ENCODE data around the gene GRB10.
"Not testable (repeated sequence)": the region's sequence is repeated elsewhere in the genome, so short reads cannot be mapped to it uniquely, and the experiment has no call there.

The GRB10 gene

GRCh38 chr7:50778189-50778588 is 4.5 kb downstream of the GRB10 start:
- Histone ChIP-seq H3K36me3 (ENCODE audit: insufficient read depth) (no peaks in the 10 kb centered on the region), H3K4me2 (no peak overlapping the region), H3K27ac (no peak overlapping the region), H4K20me1 (ENCODE audit: insufficient read depth) (no peaks in the 10 kb centered on the region), H3K79me2 (ENCODE audit: insufficient read depth, low read depth) (no peaks in the 10 kb centered on the region; the same call in 1 of the 2 replicates), H3K9ac (no peak overlapping the region), H3K27me3 (ENCODE audit: insufficient read depth, low read depth) (no peaks in the 10 kb centered on the region), H3K4me1 (ENCODE audit: low read depth, poor library complexity, severe bottlenecking) (no peaks in the 10 kb centered on the region), H3K4me3 (IDR thresholded peaks at IDR 0.05; ENCODE audit: insufficient read depth, low read depth, low read length) (no peak overlapping the region), H2AFZ (ENCODE audit: low read depth) (no peak overlapping the region)
- TF ChIP-seq CTCF (conservative IDR thresholded peaks at IDR 0.05; ENCODE audit: low read depth, low read length), result no peak

- Histone ChIP-seq H3K36me3 (ENCODE audit: insufficient read depth) (no peaks in the 10 kb centered on the region), H3K9ac (no peak overlapping the region), H2AFZ (ENCODE audit: low read depth) (no peak overlapping the region), H3K4me2 (no peak overlapping the region), H3K27me3 (ENCODE audit: insufficient read depth, low read depth) (no peaks in the 10 kb centered on the region), H4K20me1 (ENCODE audit: insufficient read depth) (no peaks in the 10 kb centered on the region), H3K4me3 (IDR thresholded peaks at IDR 0.05; ENCODE audit: insufficient read depth, low read depth, low read length) (no peak overlapping the region), H3K79me2 (ENCODE audit: insufficient read depth, low read depth) (no peaks in the 10 kb centered on the region; the same call in 1 of the 2 replicates), H3K27ac (no peak overlapping the region), H3K4me1 (ENCODE audit: low read depth, poor library complexity, severe bottlenecking) (no peaks in the 10 kb centered on the region)
- TF ChIP-seq CTCF (conservative IDR thresholded peaks at IDR 0.05; ENCODE audit: low read depth, low read length), result no peak
Observed at GRCh38 chr7:50775836-50776235, 6.9 kb downstream of the GRB10 start.

GRCh38 chr7:50775231-50775630 is 7.5 kb downstream of the GRB10 start:
- no peaks in the 10 kb centered on the region; the same call in 1 of the 2 replicates for H3K79me2 ChIP-seq (ENCODE audit: insufficient read depth, low read depth)
- no peak for TF ChIP-seq CTCF (conservative IDR thresholded peaks at IDR 0.05; ENCODE audit: low read depth, low read length)

GRCh38 chr7:50774319-50774718 is 8.4 kb downstream of the GRB10 start:
- H3K9ac ChIP-seq, result no peak overlapping the region
- H3K4me1 ChIP-seq (ENCODE audit: low read depth, poor library complexity, severe bottlenecking), result no peaks in the 10 kb centered on the region
- H3K27ac ChIP-seq, result no peak overlapping the region
- no peak overlapping the region for H2AFZ ChIP-seq (ENCODE audit: low read depth)
- H3K79me2 ChIP-seq (ENCODE audit: insufficient read depth, low read depth), result no peaks in the 10 kb centered on the region; the same call in 1 of the 2 replicates
- no peak for TF ChIP-seq CTCF (conservative IDR thresholded peaks at IDR 0.05; ENCODE audit: low read depth, low read length)
- no peaks in the 10 kb centered on the region for H3K36me3 ChIP-seq (ENCODE audit: insufficient read depth)
- H3K4me2 ChIP-seq, result no peak overlapping the region
- no peaks in the 10 kb centered on the region for H4K20me1 ChIP-seq (ENCODE audit: insufficient read depth)
- no peaks in the 10 kb centered on the region for H3K27me3 ChIP-seq (ENCODE audit: insufficient read depth, low read depth)
- H3K4me3 ChIP-seq (IDR thresholded peaks at IDR 0.05; ENCODE audit: insufficient read depth, low read depth, low read length), result no peak overlapping the region

More at GRCh38 chr7:50775231-50775630, 7.5 kb downstream of the GRB10 start:
- H3K9ac ChIP-seq, result no peak overlapping the region
- no peaks in the 10 kb centered on the region for H3K36me3 ChIP-seq (ENCODE audit: insufficient read depth)
- H2AFZ ChIP-seq (ENCODE audit: low read depth), result no peak overlapping the region
- no peak overlapping the region for H3K4me2 ChIP-seq
- no peaks in the 10 kb centered on the region for H4K20me1 ChIP-seq (ENCODE audit: insufficient read depth)
- no peaks in the 10 kb centered on the region for H3K4me1 ChIP-seq (ENCODE audit: low read depth, poor library complexity, severe bottlenecking)
- no peak overlapping the region for H3K4me3 ChIP-seq (IDR thresholded peaks at IDR 0.05; ENCODE audit: insufficient read depth, low read depth, low read length)
- H3K27me3 ChIP-seq (ENCODE audit: insufficient read depth, low read depth), result no peaks in the 10 kb centered on the region
- no peak overlapping the region for H3K27ac ChIP-seq

GRCh38 chr7:50773071-50773470 is 9.6 kb downstream of the GRB10 start:
- not testable (repeated sequence) for H2AFZ ChIP-seq (ENCODE audit: low read depth); H4K20me1 ChIP-seq (ENCODE audit: insufficient read depth); H3K27ac ChIP-seq; H3K9ac ChIP-seq; H3K4me3 ChIP-seq (IDR thresholded peaks at IDR 0.05; ENCODE audit: insufficient read depth, low read depth, low read length); H3K4me2 ChIP-seq; H3K27me3 ChIP-seq (ENCODE audit: insufficient read depth, low read depth); H3K4me1 ChIP-seq (ENCODE audit: low read depth, poor library complexity, severe bottlenecking); H3K36me3 ChIP-seq (ENCODE audit: insufficient read depth); H3K79me2 ChIP-seq (ENCODE audit: insufficient read depth, low read depth)
